Prostate gland (tissue), 2 donors: ENCODE measurements around the gene MYO1B. TPM values are rescaled to one million over a fixed set of nuclear protein-coding genes. Genes with fewer than 3 reads are reported as not detected.

Experiments used
- DNase-seq: peaks from one replicate; pipeline ENCODE4 v3.0.0-alpha.2; 2019; ENCODE audit warnings: low spot score
- H3K27ac ChIP-seq, 2 donors: fragments of 200-600 bp; sonication (generic); 2 replicates each; pipeline ENCODE4 v1.5.1; 2017 to 2019
- H3K27me3 ChIP-seq: fragments of 200-600 bp; sonication (generic); replicated peaks from 2 replicates; pipeline ENCODE4 v1.5.1; 2019; ENCODE audit not compliant: insufficient read depth
- H3K36me3 ChIP-seq, 2 donors: fragments of 200-600 bp; sonication (generic); 1 replicate in 1 of 2; 2 replicates in 1 of 2; pipeline versions ENCODE4 v1.5.1 to v1.8.1; 2017 to 2019
- H3K4me1 ChIP-seq: fragments of 200-600 bp; sonication (generic); replicated peaks from 2 replicates; pipeline ENCODE4 v1.5.1; 2019
- H3K4me3 ChIP-seq, 2 donors: fragments of 200-600 bp; sonication (generic); 2 replicates each; pipeline ENCODE4 v1.5.1; 2017 to 2019
- H3K9me3 ChIP-seq: fragments of 200-600 bp; sonication (generic); 2 replicates; pipeline ENCODE4 v1.5.1; 2017
- POLR2A ChIP-seq: fragments of 450-650 bp; IDR thresholded peaks from one replicate; pipeline ENCODE4 v1.6.1; 2016; ENCODE audit warnings: antibody characterized with exemption, mild to moderate bottlenecking
- POLR2AphosphoS5 ChIP-seq: sonication (generic); formaldehyde crosslinking; IDR thresholded peaks from one replicate; pipeline ENCODE4 v1.6.1; 2017; ENCODE audit warnings: antibody characterized with exemption
- WGBS: methylation state at CpG from one replicate; pipeline ENCODE4 v1.1.5; 2018; 5-methylcytosine and 5-hydroxymethylcytosine counted together
- intact Hi-C: fragments of 100-400 bp; cut with DNase I; formaldehyde crosslinking; loops from one replicate; pipeline ENCODE4 v1.14.2; 2022
- total RNA-seq, 2 donors: library from RNA; depleted of rRNA; stranded (reverse); fragments of >200 nt; gene quantifications; one replicate each; pipeline ENCODE4 v1.1.0, GENCODE V29; 2016
- TF ChIP-seq, protein P1 (sequence below), 4 experiments: fragments of 200-600 bp in 2 of 4; fragments of 450-650 bp in 2 of 4; sonication (generic) in 2 of 4; IDR thresholded peaks; 1 replicate in 3 of 4; 2 replicates in 1 of 4; pipeline ENCODE4 v1.5.1; 2016 to 2019; ENCODE audit warnings: antibody characterized with exemption in 4 of 4, mild to moderate bottlenecking in 2 of 4, moderate library complexity in 2 of 4

The MYO1B gene
- total RNA-seq, 2 donors from 2014 or later: 22.4 to 38.3 TPM

DNA sequence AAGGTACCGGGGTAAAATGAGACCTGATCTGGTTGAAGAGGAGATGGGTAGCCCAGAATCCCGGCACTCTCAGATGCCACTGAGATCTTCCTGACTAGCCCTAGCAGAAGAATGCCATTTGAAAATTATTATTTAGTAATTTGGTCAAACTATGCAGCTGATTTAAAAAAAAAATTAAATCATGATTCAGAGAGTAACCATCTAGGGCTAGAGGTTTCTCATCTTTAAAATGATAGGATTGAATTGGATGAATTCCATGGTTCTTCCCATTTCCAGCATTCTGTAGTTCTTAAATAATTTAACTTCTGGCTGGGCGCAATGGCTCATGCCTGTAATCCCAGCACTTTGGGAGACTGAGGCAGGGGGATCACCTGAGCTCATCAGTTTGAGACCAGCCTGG, 106.1 kb downstream of the MYO1B start:
- no peak for DNase-seq
- H3K27me3 ChIP-seq: no peaks in the 10 kb centered on the region
- 95% methylated on average over 3 of the region's 3 CpGs for WGBS
- no peak overlapping the region for H3K4me3 ChIP-seq
- TF ChIP-seq, protein P1, sequence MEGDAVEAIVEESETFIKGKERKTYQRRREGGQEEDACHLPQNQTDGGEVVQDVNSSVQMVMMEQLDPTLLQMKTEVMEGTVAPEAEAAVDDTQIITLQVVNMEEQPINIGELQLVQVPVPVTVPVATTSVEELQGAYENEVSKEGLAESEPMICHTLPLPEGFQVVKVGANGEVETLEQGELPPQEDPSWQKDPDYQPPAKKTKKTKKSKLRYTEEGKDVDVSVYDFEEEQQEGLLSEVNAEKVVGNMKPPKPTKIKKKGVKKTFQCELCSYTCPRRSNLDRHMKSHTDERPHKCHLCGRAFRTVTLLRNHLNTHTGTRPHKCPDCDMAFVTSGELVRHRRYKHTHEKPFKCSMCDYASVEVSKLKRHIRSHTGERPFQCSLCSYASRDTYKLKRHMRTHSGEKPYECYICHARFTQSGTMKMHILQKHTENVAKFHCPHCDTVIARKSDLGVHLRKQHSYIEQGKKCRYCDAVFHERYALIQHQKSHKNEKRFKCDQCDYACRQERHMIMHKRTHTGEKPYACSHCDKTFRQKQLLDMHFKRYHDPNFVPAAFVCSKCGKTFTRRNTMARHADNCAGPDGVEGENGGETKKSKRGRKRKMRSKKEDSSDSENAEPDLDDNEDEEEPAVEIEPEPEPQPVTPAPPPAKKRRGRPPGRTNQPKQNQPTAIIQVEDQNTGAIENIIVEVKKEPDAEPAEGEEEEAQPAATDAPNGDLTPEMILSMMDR (IDR thresholded peaks at IDR 0.05): no peak
- TF ChIP-seq POLR2AphosphoS5 (no peak), POLR2A (no peak)
- H3K9me3 ChIP-seq: no peaks in the 10 kb centered on the region
- no peak overlapping the region for H3K27ac ChIP-seq
- intact Hi-C loops: no loop called here
- H3K36me3 ChIP-seq: no peaks in the 10 kb centered on the region
- H3K4me1 ChIP-seq: no peaks in the 10 kb centered on the region

DNA sequence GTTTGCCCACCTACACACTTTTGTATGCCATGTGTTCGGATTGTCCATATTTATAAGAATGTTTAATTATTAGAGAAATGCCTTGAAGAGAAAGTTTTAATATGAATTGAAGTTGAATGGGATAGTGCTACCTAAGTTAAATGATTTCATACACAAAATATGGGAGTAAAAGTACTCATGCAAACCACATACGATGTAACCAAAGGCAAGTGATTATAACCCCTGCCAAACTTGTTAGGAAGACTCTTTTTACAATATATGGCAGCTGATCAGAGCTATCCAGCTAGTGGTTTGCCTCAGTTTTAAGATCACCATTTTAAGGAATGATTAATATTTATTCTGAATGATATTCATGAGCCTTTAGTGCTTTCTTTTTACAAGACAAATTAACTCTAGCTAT, 106.7 kb downstream of the MYO1B start:
- Histone ChIP-seq H3K4me1 (no peaks in the 10 kb centered on the region), H3K36me3 (no peaks in the 10 kb centered on the region), H3K4me3 (no peak overlapping the region), H3K27me3 (no peaks in the 10 kb centered on the region), H3K27ac (no peak overlapping the region), H3K9me3 (no peaks in the 10 kb centered on the region)
- WGBS: 79% methylated on average over 2 of the region's 2 CpGs
- intact Hi-C loops: no loop called here
- TF ChIP-seq, protein P1 (IDR thresholded peaks at IDR 0.05): no peak
- TF ChIP-seq POLR2A (no peak), POLR2AphosphoS5 (no peak)
- DNase-seq: no peak

DNA sequence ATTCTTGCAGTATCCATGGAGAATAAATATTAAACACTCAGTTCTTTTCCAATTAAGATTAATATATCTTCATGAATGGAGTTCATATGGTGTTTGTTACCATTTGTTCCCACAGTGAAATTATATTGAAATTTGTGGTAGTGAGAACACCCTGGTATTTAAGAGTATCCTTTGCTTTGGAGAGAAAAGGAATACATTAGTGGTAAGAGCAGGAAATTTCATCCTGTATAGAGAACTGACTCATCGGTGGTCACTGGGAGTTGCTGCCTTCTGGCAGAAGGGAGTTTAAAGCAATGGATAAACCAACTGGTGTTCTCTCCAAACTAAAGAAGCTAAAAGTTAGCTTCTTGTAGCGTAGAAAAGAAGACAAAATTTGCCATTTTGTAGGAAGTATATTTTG, 107.3 kb downstream of the MYO1B start:
- DNase-seq: no peak
- WGBS: 81% methylated on average over 2 of the region's 2 CpGs
- TF ChIP-seq POLR2AphosphoS5 (no peak), POLR2A (no peak)
- TF ChIP-seq, protein P1 (IDR thresholded peaks at IDR 0.05): no peak
- Histone ChIP-seq H3K4me3 (no peak overlapping the region), H3K27ac (no peak overlapping the region), H3K27me3 (no peaks in the 10 kb centered on the region), H3K36me3 (no peaks in the 10 kb centered on the region), H3K4me1 (no peaks in the 10 kb centered on the region), H3K9me3 (no peaks in the 10 kb centered on the region)
- intact Hi-C loops: no loop called here

DNA sequence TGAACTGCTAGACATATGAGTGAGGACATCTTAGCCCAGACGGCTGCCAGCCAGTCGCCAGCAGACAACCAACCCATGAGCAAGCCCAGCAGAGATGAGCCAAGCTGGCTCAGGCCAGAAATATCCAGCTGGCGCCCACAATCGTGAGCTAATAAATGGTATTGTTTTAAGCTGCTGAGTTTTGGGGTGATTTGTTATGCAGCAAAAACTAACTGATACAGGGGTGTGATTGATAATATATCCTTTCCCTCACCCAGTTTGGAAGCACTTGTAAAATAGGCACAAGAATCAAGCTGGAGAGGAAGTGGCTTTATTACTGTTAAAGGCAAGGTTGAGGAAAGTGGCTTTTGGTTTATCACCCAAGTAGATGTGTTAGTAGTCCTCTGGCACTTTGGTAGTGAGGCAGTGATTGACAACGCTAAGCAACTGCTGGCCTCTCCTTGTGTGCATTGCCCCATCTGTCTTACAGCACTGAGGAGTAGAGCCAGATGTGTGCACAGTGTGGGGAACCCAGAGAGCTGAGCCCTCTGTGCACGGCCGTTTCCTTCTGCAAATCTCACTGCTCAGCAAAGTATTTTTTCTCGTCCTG, 110.1 kb downstream of the MYO1B start:
- Histone ChIP-seq H3K36me3 (no peaks in the 10 kb centered on the region), H3K27ac (no peak overlapping the region), H3K27me3 (no peaks in the 10 kb centered on the region), H3K4me3 (no peak overlapping the region), H3K9me3 (no peaks in the 10 kb centered on the region), H3K4me1 (no peaks in the 10 kb centered on the region)
- TF ChIP-seq, protein P1 (IDR thresholded peaks at IDR 0.05): no peak
- TF ChIP-seq POLR2A (no peak), POLR2AphosphoS5 (no peak)
- 96% methylated on average over 8 of the region's 8 CpGs for WGBS
- intact Hi-C loops: no loop called here
- DNase-seq: no peak

DNA sequence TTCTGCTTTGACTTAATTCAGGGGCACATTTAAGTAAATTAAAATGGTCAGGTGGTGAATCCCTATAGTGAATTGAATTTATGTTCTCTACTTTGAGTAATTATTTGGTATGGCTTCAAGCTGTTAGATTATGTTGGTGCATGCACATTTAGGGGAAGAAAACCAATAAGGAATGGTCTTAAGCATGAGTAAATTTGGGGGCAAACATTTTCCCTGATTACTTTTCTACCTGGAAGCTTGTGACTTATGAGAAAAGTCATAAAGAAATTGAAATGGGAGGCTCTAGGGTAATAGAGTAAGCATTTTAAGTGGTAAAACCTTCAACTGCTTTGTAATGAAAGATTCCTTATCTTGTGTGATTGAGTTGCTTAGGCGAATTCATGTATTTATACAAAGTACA, 112.5 kb downstream of the MYO1B start:
- H3K36me3 ChIP-seq: no peaks in the 10 kb centered on the region

More for the DNA sequence above, 112.5 kb downstream of the MYO1B start:
- DNase-seq: no peak
- Histone ChIP-seq H3K27me3 (no peaks in the 10 kb centered on the region), H3K9me3 (no peaks in the 10 kb centered on the region), H3K27ac (no peak overlapping the region), H3K4me3 (no peak overlapping the region), H3K4me1 (no peaks in the 10 kb centered on the region)
- WGBS: 33% methylated on average over 1 of the region's 1 CpG
- TF ChIP-seq, protein P1 (IDR thresholded peaks at IDR 0.05): no peak
- TF ChIP-seq POLR2A (no peak), POLR2AphosphoS5 (no peak)
- intact Hi-C loops: no loop called here
